ENCODE results near the gene USE1.

- TF ChIP-seq POLR2A (IDR thresholded peaks at IDR 0.05) (no peak), CTCF (IDR thresholded peaks at IDR 0.05) (no peak)
These were observed 41.0 kb downstream of the USE1 start for GRCh38 chr19:17256130-17256529.

Measured in body of pancreas (tissue), 4 donors.